Activated naive CD8-positive, alpha-beta T cell treated with anti-CD3 and anti-CD28 coated beads for 36 hours (primary cell): ENCODE measurements around the gene USF1. TPM values are rescaled to one million over a fixed set of nuclear protein-coding genes. Genes with fewer than 3 reads are reported as not detected.
"Not testable (repeated sequence)": the region's sequence is repeated elsewhere in the genome, so short reads cannot be mapped to it uniquely, and the experiment has no call there.

Experiments used
- DNase-seq: peaks from one replicate; pipeline ENCODE4 v3.0.0; 2021
- H3K27ac Mint-ChIP-seq: one replicate; pipeline ENCODE4 v1.8.0; 2022; ENCODE audit warnings: mild to moderate bottlenecking, moderate library complexity, mixed read lengths
- H3K27me3 Mint-ChIP-seq: one replicate; pipeline ENCODE4 v1.8.0; 2022; ENCODE audit warnings: mild to moderate bottlenecking, mixed read lengths
- H3K36me3 Mint-ChIP-seq: one replicate; pipeline ENCODE4 v1.8.0; 2021; ENCODE audit warnings: mild to moderate bottlenecking, mixed read lengths
- H3K4me1 Mint-ChIP-seq: one replicate; pipeline ENCODE4 v1.8.0; 2021; ENCODE audit warnings: mixed read lengths
- H3K4me3 Mint-ChIP-seq: one replicate; pipeline ENCODE4 v1.8.0; 2022; ENCODE audit warnings: mild to moderate bottlenecking, moderate library complexity, mixed read lengths
- H3K9me3 Mint-ChIP-seq: one replicate; pipeline ENCODE4 v1.8.0; 2022; ENCODE audit warnings: mixed read lengths
- total RNA-seq, 2 experiments: library from RNA; stranded (reverse); gene quantifications; one replicate each; pipeline ENCODE4 v1.2.3, GENCODE V29; 2021

USF1 gene
- total RNA-seq, 2 experiments from 2014 or later, result 57.0 to 62.0 TPM

DNA sequence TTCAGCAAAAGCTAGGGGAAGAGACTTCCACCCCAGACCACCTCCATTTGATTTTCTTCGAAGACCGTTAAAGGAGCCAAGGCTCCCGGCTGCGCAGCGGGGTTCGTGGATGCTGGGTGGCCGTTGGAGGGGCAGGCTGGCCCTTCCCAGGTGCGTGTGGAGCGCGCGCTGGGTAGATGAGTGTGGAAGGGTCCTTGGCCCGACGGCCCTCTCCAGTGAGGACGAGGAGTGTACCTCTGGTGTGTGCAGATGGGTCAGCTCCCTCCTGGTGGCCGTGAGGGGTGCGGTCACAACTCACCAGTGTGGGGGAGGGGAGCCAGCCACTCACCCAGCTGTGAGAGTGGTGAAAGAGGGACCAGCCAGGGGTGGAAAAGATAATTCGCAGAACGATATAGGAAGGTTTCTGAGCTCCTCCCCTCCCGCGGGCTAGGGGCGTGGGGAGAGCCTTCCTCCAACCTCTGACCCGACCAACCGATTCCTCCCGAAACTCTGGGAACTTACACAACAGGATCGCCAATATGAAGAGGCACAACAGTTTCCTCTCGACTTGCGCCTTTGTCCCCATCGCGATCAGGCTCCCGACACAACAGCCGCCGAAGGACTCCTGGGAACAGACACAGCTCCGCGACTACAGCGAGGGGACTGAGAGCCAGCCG lies 25.1 kb downstream of the USF1 start, which contains the start of gene F11R:
Gene F11R, minus strand, starts transcription at position 644 of the 656 bp plus-strand sequence. Its CDS starts 79 bp downstream, at position 565.
- H3K36me3 Mint-ChIP-seq, result peaks cover 8% of the 10 kb centered on the region
- H3K4me3 Mint-ChIP-seq, result peak within 1 kb of the TSS; percentile 93
- DNase-seq, result no peak
- H3K9me3 Mint-ChIP-seq, result no peaks in the 10 kb centered on the region
- peaks cover 39% of the 10 kb centered on the region for H3K4me1 Mint-ChIP-seq
- H3K27me3 Mint-ChIP-seq, result no peaks in the 10 kb centered on the region
- H3K27ac Mint-ChIP-seq, result peak within 1 kb of the TSS; percentile 88

DNA sequence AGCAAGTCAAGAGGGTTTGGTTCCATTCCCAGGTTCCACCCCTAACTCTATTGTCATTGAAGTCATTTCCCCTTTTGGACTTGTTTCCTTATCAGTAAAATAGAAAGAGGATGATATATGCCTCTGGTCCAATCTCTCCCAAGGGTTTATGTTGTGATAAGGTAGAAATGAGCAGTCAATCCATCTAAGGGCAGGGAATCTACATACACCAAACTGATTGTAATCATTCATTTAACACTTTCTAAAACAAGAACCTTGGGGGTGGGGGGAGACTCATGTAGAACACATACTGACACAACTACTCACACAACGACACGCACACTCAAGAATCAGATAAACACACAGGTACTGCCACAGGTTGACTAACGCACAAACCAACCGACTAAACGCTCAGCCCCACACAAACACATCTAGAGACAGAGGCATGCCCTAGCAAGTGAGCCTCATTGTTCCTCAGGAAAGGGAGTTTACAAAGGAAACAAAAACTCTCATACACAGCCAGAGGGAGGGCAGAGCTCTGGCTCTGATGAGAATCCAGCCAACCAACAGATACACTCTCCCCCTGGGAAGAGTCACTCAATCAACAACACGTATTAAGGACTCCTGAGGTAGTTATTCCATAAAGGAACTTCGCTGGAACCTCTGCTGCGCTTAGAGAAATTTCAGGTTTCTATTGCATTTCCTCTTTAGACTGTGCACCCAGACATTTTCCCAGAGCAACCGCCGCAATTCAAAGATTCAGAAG lies 25.9 kb downstream of the USF1 start:
- H3K4me3 Mint-ChIP-seq, result peak overlapping the region; percentile 93
- no peak for DNase-seq
- no peaks in the 10 kb centered on the region for H3K27me3 Mint-ChIP-seq
- H3K9me3 Mint-ChIP-seq, result no peaks in the 10 kb centered on the region
- peaks cover 39% of the 10 kb centered on the region for H3K4me1 Mint-ChIP-seq
- peaks cover 8% of the 10 kb centered on the region for H3K36me3 Mint-ChIP-seq
- H3K27ac Mint-ChIP-seq, result peak overlapping the region; percentile 88

DNA sequence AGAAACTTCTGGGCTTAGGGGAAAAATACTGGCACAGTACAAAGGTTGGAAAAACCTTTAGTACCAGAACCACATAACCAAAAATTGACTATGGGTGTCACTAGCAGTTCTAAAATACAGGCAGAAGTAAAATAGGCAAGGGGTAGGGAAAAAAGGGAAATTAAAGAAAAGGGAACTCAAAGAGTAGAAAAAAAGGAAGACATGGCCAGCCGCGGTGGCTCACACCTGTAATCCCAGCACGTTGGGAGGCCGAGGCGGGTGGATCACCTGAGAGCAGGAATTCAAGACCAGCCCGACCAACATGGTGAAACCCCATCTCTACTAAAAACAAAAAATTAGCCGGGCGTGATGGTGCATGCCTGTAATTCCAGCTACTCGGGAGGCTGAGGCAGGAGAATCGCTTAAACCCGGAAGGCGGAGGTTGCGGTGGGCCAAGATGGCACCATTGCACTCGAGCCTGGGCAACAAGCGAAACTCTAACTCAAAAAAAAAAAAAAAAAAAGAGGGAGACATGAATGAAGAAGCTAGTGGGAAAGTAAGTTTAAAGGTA lies 26.6 kb downstream of the USF1 start:
- not testable (repeated sequence) for H3K27me3 Mint-ChIP-seq, DNase-seq, H3K36me3 Mint-ChIP-seq, H3K4me3 Mint-ChIP-seq, H3K9me3 Mint-ChIP-seq, H3K27ac Mint-ChIP-seq
- H3K4me1 Mint-ChIP-seq, result peaks cover 40% of the 10 kb centered on the region

DNA sequence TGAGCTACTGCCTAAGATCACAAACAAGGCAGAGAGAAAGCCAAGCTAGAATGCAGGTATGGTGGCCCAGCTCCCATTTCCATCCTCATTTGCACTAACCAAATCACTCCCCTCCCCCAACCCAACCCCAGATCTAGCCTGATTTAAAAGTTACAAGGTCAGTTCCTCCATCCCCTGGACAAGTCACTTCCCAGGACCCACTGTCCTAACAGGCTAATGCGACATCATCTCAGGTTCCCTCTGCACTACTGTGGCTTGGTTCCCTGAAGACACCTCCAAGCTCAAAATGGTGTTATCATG lies 27.2 kb downstream of the USF1 start:
- Mint-ChIP-seq H3K27ac (no peak overlapping the region), H3K36me3 (peaks cover 8% of the 10 kb centered on the region), H3K27me3 (no peaks in the 10 kb centered on the region), H3K9me3 (no peaks in the 10 kb centered on the region), H3K4me3 (no peak overlapping the region), H3K4me1 (peaks cover 46% of the 10 kb centered on the region)
- DNase-seq, result no peak

DNA sequence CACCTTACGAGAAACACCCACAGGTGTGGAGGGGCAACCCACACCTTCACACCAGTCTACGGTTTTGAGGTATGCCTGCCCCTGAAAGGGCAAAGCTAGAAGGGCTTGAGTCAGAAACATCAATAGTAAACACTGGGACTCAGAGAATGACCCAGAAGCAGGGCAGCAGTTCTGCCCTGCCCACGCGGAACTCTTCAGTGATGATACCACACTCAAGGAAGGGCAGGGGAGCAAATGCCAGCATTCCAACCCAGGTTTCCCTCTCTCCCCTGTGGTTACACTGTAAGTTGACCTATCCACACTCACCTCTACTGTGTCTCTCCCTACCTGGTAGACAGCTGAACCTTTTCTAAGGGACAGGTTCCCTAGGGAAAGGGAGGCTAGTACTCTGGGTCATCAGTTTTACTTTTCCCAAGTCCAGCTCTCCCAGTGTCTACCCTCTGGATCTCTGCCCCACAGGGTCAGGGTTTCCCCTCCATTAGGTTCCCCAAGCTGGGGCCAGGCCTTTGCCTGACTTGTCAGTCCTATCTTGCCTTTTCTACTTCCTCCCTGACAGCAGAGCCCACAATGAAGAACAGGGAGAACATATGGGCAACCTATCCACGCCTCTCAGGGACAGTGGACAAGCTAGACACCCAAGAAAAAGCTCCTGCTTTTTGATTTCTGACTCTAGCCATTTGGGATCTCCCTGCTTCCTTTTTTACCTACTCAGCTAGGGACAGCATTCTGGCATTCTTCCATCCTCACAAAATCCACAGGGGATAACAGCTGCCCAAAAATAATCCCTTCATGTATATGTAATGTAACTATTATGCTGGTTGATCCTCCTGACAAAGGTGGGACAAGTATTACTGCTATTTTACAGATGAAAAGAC lies 27.8 kb downstream of the USF1 start:
- Mint-ChIP-seq H3K4me3 (no peak overlapping the region), H3K27me3 (no peaks in the 10 kb centered on the region), H3K9me3 (no peaks in the 10 kb centered on the region), H3K4me1 (peaks cover 52% of the 10 kb centered on the region), H3K36me3 (peaks cover 8% of the 10 kb centered on the region), H3K27ac (no peak overlapping the region)
- DNase-seq, result no peak

DNA sequence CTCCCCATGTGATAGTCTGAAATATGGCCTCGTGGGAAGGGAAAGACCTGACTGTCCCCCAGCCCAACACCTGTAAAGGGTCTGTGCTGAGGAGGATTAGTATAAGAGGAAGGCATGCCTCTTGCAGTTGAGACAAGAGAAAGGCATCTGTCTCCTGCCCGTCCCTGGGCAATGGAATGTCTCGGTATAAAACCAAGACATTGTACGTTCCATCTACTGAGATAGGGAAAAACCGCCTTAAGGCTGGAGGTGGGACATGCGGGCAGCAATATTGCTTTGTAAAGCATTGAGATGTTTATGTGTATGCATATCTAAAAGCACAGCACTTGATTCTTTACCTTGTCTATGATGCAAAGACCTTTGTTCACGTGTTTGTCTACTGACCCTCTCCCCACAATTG lies 28.6 kb downstream of the USF1 start:
- not testable (repeated sequence) for H3K36me3 Mint-ChIP-seq, DNase-seq, H3K9me3 Mint-ChIP-seq, H3K27me3 Mint-ChIP-seq, H3K27ac Mint-ChIP-seq, H3K4me3 Mint-ChIP-seq
- peaks cover 51% of the 10 kb centered on the region for H3K4me1 Mint-ChIP-seq

DNA sequence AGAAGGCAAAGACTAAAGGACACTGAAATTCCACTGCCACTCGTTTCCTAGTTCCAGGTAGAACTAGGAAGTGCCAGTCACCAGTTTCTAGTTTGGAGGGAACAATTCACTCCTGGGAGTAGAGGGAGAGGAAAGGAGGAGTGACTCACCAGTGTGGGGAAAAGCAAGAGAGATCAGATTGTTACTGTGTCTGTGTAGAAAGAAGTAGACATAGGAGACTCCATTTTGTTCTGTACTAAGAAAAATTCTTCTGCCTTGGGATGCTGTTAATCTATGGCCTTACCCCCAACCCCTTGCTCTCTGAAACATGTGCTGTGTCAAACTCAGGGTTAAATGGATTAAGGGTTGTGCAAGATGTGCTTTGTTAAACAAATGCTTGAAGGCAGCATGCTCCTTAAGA lies 29.1 kb downstream of the USF1 start:
- H3K27me3 Mint-ChIP-seq, H3K9me3 Mint-ChIP-seq, H3K36me3 Mint-ChIP-seq, H3K27ac Mint-ChIP-seq, DNase-seq, H3K4me3 Mint-ChIP-seq: not testable (repeated sequence)
- H3K4me1 Mint-ChIP-seq, result peaks cover 50% of the 10 kb centered on the region

DNA sequence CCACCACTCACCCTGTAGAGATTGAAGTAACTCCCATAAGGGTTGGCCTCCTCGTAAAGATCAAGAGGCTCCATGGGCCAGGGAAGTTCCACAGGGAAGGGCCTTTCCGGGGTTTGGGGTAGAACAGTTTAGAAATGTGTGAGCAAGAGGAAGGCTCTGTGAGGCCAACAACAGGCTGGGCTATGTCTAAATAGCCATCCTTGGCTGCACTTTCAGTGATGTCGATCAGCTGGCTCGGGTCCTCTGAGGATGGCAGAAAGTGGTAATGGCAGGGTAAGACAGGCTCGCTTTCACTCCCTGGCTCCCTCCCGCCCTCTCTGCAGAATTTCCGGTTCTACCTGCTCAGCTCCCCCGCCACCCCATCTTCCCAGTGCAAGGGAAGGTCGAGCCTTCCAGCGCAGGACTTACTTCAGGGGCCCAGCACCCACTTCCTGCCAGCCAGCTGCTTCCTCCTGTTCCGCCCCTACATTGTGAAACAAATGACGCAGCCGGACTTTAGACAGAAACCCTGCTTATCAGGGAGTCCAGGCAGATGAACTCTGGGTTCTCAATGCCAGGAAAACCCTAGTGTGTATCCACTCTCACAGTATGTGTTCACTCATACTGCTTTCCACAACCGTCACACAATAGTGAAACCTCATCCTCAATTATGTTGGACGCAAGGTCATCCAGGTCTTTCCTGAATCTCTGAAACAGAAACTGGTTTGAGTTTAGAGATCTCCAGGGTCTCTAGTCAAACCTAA lies 32.1 kb downstream of the USF1 start:
- no peaks in the 10 kb centered on the region for H3K27me3 Mint-ChIP-seq
- no peaks in the 10 kb centered on the region for H3K36me3 Mint-ChIP-seq
- peak overlapping the region; percentile 93 for H3K27ac Mint-ChIP-seq
- peaks cover 34% of the 10 kb centered on the region for H3K4me1 Mint-ChIP-seq
- DNase-seq, result peak; percentile 77
- H3K4me3 Mint-ChIP-seq, result peak overlapping the region; percentile 80
- H3K9me3 Mint-ChIP-seq, result no peaks in the 10 kb centered on the region

DNA sequence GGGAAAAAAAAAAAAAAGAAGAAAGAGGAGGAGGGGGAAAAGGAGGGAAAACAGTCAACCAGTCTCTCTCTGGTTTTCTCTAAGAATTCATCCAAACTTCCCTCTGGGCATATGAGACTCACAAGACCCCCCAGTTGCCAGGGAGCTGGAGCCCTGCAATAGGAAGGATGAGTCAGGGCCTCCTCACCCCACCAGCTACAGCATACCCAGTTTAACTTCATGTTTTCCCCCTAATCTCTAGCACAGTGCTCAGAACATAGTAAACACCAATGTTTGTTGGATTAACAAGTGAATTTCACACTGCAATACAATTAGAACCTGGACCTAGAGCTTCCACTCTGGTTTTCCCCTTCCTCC lies 32.7 kb downstream of the USF1 start:
- DNase-seq, result peak; percentile 20
- Mint-ChIP-seq H3K36me3 (no peaks in the 10 kb centered on the region), H3K27ac (peak overlapping the region; percentile 93), H3K27me3 (no peaks in the 10 kb centered on the region), H3K4me3 (peak overlapping the region; percentile 80), H3K9me3 (no peaks in the 10 kb centered on the region), H3K4me1 (peaks cover 34% of the 10 kb centered on the region)

DNA sequence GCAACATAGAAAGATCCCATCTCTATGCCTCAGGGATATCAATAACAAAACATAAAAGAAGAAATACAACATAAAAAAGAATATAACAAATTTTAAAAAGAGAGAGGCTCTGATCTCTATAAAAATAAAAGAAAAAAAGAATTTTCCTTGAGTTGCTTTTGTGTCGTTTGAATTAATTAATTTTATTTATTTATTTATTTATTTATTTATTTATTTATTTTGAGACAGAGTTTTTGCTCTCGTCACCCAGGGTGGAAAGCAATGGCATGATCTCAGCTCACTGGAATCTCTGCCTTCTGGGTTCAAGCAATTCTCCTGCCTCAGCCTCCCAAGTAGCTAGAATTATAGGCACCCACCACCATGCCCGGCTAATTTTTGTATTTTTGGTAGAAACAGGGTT lies 33.4 kb downstream of the USF1 start:
- DNase-seq, result no peak
- no peaks in the 10 kb centered on the region for H3K36me3 Mint-ChIP-seq
- peaks cover 28% of the 10 kb centered on the region for H3K4me1 Mint-ChIP-seq
- no peaks in the 10 kb centered on the region for H3K9me3 Mint-ChIP-seq
- no peaks in the 10 kb centered on the region for H3K27me3 Mint-ChIP-seq
- no peak overlapping the region for H3K4me3 Mint-ChIP-seq
- no peak overlapping the region for H3K27ac Mint-ChIP-seq

DNA sequence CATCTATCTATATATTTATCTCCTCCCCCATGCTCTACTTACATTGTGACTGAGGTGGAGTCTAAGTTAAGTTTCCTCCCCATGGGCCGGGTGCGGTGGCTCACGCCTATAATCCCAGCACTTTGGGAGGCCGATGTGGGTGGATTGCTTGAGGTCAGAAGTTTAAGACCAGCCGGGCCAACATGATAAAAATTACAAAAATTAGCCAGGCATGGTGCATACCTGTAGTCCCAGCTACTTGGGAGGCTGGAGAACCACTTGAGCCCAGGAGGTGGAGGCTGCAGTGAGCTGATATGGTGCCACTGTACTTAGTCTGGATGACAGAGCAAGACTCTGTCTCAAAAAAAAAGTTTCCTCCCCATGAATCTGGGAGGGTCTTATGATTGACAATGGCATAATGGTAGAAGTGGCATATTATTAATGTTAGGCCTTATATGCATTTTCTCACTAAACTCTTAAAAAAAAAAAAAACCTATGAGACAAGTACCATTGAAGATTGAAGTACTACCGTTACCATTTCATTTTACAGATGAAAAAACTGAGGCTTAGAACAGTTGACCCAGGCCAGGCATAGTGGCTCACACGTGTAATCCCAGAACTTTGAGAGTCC lies 36.1 kb downstream of the USF1 start:
- no peaks in the 10 kb centered on the region for H3K27me3 Mint-ChIP-seq
- no peaks in the 10 kb centered on the region for H3K9me3 Mint-ChIP-seq
- no peaks in the 10 kb centered on the region for H3K36me3 Mint-ChIP-seq
- peaks cover 23% of the 10 kb centered on the region for H3K4me1 Mint-ChIP-seq
- no peak for DNase-seq
- no peak overlapping the region for H3K27ac Mint-ChIP-seq
- no peak overlapping the region for H3K4me3 Mint-ChIP-seq

DNA sequence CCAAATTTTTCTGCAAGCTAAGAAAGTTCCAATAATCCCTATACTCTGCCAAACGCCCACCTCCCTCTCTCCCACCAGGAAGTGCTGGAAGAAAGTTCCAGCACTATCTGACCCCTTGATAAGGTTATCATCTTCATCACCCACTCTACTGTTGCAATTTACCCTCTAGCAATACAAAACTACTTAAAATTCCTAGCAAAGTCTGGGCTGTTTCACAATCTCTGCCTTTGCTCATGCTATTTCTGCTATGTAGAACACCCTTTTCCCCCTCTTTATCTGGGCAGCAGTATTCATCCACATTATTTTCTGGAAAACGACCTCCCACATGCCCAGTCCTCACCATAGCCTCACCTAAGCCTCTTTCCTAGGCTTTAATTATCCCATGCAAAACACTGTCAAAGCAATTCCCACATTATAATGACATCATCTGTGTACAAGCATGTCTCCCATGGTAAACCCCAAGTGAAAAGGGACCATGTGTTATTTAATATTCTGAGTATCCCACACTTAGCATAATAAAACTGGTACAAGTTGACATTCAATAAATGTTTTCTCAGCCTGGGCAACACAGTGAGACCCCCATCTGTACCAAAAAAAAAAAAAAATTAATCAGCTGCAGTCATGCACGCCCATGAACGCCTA lies 36.8 kb downstream of the USF1 start:
- DNase-seq, result no peak
- no peak overlapping the region for H3K4me3 Mint-ChIP-seq
- no peaks in the 10 kb centered on the region for H3K9me3 Mint-ChIP-seq
- no peaks in the 10 kb centered on the region for H3K27me3 Mint-ChIP-seq
- H3K4me1 Mint-ChIP-seq, result peaks cover 19% of the 10 kb centered on the region
- H3K27ac Mint-ChIP-seq, result no peak overlapping the region
- no peaks in the 10 kb centered on the region for H3K36me3 Mint-ChIP-seq

DNA sequence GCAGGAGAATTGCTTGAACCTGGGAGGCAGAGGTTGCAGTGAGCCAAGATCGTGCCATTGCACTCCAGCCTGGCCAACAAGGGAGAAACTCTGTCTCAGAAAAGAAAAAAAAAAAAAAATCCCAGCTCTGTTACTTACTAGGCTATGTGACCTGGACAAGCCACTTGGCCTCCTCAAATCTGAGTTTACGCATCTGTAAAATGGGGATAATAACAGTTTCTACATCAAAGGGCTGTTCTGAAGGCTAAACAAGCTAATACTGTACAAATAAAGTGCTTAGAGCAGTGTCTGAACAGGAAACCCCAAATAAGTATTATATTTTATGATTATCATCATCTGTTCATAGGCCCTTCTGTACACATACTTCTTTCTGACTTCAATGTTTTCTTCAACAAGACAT lies 38.4 kb downstream of the USF1 start:
- Mint-ChIP-seq H3K27ac (no peak overlapping the region), H3K4me3 (no peak overlapping the region), H3K9me3 (no peaks in the 10 kb centered on the region), H3K4me1 (peaks cover 8% of the 10 kb centered on the region), H3K27me3 (no peaks in the 10 kb centered on the region), H3K36me3 (no peaks in the 10 kb centered on the region)
- no peak for DNase-seq

DNA sequence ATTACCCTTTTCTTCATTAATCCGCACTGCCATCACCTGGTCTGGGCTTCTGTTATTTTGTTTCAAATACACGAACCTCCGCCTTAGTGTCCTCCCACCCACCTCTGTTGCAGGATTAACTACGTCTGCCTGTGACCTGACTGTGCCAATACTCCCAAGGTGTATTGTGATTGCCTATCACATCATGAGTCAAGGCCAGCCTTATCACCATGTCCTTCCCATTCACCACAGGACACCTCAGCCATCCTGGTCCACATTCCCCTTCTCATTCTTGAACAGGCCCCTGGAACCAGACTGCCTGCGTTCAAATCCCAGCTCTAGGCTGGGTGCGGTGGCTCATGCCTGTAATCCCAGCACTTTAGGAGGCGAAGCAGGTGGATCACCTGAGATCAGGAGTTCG lies 39.2 kb downstream of the USF1 start:
- H3K4me1 Mint-ChIP-seq, result peaks cover 4% of the 10 kb centered on the region
- H3K9me3 Mint-ChIP-seq, result no peaks in the 10 kb centered on the region
- no peak for DNase-seq
- no peak overlapping the region for H3K27ac Mint-ChIP-seq
- H3K36me3 Mint-ChIP-seq, result no peaks in the 10 kb centered on the region
- H3K27me3 Mint-ChIP-seq, result no peaks in the 10 kb centered on the region
- H3K4me3 Mint-ChIP-seq, result no peak overlapping the region
